Sigmoid colon (tissue), 4 donors: ENCODE data around the gene PRPF18.
A peak's percentile ranks its signal among the peaks of the same experiment; 100 is the strongest.

ENCODE experiments used
- POLR2A ChIP-seq, 2 donors: fragments of 450-650 bp; IDR thresholded peaks; one replicate each; pipeline ENCODE4 v1.6.1; 2016; ENCODE audit warnings: antibody characterized with exemption in 2 of 2, mild to moderate bottlenecking in 2 of 2, moderate library complexity in 2 of 2
- POLR2AphosphoS5 ChIP-seq, 4 donors: sonication (generic); formaldehyde crosslinking; IDR thresholded peaks; one replicate each; pipeline ENCODE4 v1.6.1; 2017; ENCODE audit warnings: antibody characterized with exemption in 4 of 4
- TF ChIP-seq, protein P1 (sequence below), 4 experiments: fragments of 450-650 bp in 3 of 4; fragments of 200-600 bp in 1 of 4; IDR thresholded peaks; one replicate each; pipeline ENCODE4 v1.5.1; 2016 to 2019; ENCODE audit warnings: antibody characterized with exemption in 4 of 4, mild to moderate bottlenecking in 3 of 4, moderate library complexity in 2 of 4

DNA sequence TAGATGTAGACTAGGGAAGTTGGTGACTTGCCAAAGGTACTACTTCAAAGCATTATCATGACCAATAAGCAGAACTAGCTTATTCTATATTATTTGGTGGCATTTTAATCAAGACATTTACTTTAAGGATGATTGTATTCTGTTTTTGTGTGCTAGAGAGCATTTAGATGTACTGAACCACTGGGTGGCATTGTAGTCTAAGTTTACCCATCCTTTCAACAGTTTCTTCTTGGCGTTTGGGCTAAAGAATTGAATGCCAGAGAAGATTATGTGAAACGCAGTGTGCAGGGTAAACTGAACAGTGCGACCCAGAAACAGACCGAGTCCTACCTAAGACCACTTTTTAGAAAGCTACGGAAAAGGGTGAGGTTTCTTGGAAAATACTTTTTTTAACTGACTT lies 26.8 kb downstream of the PRPF18 start:
- no peak for TF ChIP-seq POLR2AphosphoS5 (IDR thresholded peaks at IDR 0.05)
- TF ChIP-seq, protein P1, sequence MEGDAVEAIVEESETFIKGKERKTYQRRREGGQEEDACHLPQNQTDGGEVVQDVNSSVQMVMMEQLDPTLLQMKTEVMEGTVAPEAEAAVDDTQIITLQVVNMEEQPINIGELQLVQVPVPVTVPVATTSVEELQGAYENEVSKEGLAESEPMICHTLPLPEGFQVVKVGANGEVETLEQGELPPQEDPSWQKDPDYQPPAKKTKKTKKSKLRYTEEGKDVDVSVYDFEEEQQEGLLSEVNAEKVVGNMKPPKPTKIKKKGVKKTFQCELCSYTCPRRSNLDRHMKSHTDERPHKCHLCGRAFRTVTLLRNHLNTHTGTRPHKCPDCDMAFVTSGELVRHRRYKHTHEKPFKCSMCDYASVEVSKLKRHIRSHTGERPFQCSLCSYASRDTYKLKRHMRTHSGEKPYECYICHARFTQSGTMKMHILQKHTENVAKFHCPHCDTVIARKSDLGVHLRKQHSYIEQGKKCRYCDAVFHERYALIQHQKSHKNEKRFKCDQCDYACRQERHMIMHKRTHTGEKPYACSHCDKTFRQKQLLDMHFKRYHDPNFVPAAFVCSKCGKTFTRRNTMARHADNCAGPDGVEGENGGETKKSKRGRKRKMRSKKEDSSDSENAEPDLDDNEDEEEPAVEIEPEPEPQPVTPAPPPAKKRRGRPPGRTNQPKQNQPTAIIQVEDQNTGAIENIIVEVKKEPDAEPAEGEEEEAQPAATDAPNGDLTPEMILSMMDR (IDR thresholded peaks at IDR 0.05), result peak in 3 of 4 experiments; percentile 12 to 22 (median 21)
- TF ChIP-seq POLR2A (IDR thresholded peaks at IDR 0.05), result no peak
